ENCODE data around the gene SPATA32.
"Not testable (repeated sequence)": the region's sequence is repeated elsewhere in the genome, so short reads cannot be mapped to it uniquely, and the experiment has no call there.

Gene SPATA32

GRCh38 chr17:45261577-45262515 is at the start of gene SPATA32:
TSS of gene SPATA32 (minus strand) at chr17:45262094. CDS start at chr17:45262016, 78 bp downstream.
- no peak for DNase-seq (ENCODE audit: low spot score)

- no peak for DNase-seq (ENCODE audit: low spot score)
These were observed 49.5 kb upstream of the SPATA32 start for GRCh38 chr17:45311401-45311759.

- DNase-seq (ENCODE audit: low spot score) = no peak
These were observed 48.8 kb upstream of the SPATA32 start for GRCh38 chr17:45310380-45311324.

- DNase-seq (ENCODE audit: low spot score) = no peak
These were observed 47.5 kb upstream of the SPATA32 start for GRCh38 chr17:45309400-45309799.

GRCh38 chr17:45308840-45309239 is 46.9 kb upstream of the SPATA32 start:
- no peak for DNase-seq (ENCODE audit: low spot score)

GRCh38 chr17:45308016-45308365 is 46.1 kb upstream of the SPATA32 start:
- DNase-seq (ENCODE audit: low spot score) = no peak

- DNase-seq (ENCODE audit: low spot score) = no peak
These were observed 45.6 kb upstream of the SPATA32 start for GRCh38 chr17:45307290-45308015.

- DNase-seq (ENCODE audit: low spot score) = no peak
These were observed 44.7 kb upstream of the SPATA32 start for GRCh38 chr17:45306623-45307022.

- DNase-seq (ENCODE audit: low spot score) = no peak
These were observed 44.2 kb upstream of the SPATA32 start for GRCh38 chr17:45306094-45306493.

- no peak for DNase-seq (ENCODE audit: low spot score)
These were observed 43.7 kb upstream of the SPATA32 start for GRCh38 chr17:45305530-45306087.

- no peak for DNase-seq (ENCODE audit: low spot score)
These were observed 40.8 kb upstream of the SPATA32 start for GRCh38 chr17:45302649-45303173.

- DNase-seq (ENCODE audit: low spot score) = not testable (repeated sequence)
These were observed 40.3 kb upstream of the SPATA32 start for GRCh38 chr17:45302220-45302619.

- no peak for DNase-seq (ENCODE audit: low spot score)
These were observed 39.8 kb upstream of the SPATA32 start for GRCh38 chr17:45301674-45302073.

- DNase-seq (ENCODE audit: low spot score) = no peak
These were observed 38.3 kb upstream of the SPATA32 start for GRCh38 chr17:45300060-45300751.

- no peak for DNase-seq (ENCODE audit: low spot score)
These were observed 37.5 kb upstream of the SPATA32 start for GRCh38 chr17:45299361-45299760.

GRCh38 chr17:45298546-45299285 is 36.8 kb upstream of the SPATA32 start:
- DNase-seq (ENCODE audit: low spot score) = no peak

- DNase-seq (ENCODE audit: low spot score) = no peak
These were observed 34.9 kb upstream of the SPATA32 start for GRCh38 chr17:45296833-45297124.

- DNase-seq (ENCODE audit: low spot score) = no peak
These were observed 34.3 kb upstream of the SPATA32 start for GRCh38 chr17:45296003-45296832.

- DNase-seq (ENCODE audit: low spot score) = peak; percentile 84
These were observed 32.6 kb upstream of the SPATA32 start for GRCh38 chr17:45294506-45294905.
